GM12878 (cell line): ENCODE measurements around the gene ARPP21. TPM values are rescaled to one million over a fixed set of nuclear protein-coding genes. Genes with fewer than 3 reads are reported as not detected.

Experiments
- ATAC-seq: fragments of 200-7000 bp; cut with Tn5 transposase; 3 replicates; pipeline ENCODE4 v1.9.1; 2020; ENCODE audit warnings: mild to moderate bottlenecking, moderate library complexity
- BruUV-seq: library from RNA; stranded (reverse); fragments of 400-500 nt; replicated peaks from 2 replicates; lab custom pipeline; 2021; lab: Mats Ljungman, UMichigan
- CTCF ChIA-PET: fragments of 300-600 bp; sonication (Branson Sonifier 250); formaldehyde crosslinking; extraction: SDS; loops from one replicate; lab custom pipeline; 2021; ENCODE audit warnings: inconsistent platforms; lab: Yijun Ruan, JAX
- POLR2A ChIA-PET: fragments of 350-600 bp; formaldehyde crosslinking; extraction: SDS; loops from one replicate; lab custom pipeline; 2021; ENCODE audit warnings: inconsistent platforms; lab: Charles Lee
- RAD21 ChIA-PET: fragments of 300-600 bp; sonication (Branson Sonifier 250); formaldehyde crosslinking; loops from one replicate; lab custom pipeline; 2023; ENCODE audit warnings: antibody characterized with exemption; ENCODE audit not compliant: unreplicated experiment; lab: Charles Lee
- SMC1A ChIA-PET: fragments of 300-600 bp; sonication (Branson Sonifier 250); formaldehyde crosslinking; loops from one replicate; lab custom pipeline; 2023; ENCODE audit not compliant: unreplicated experiment, uncharacterized antibody; lab: Charles Lee
- DNase-seq: peaks from one replicate; pipeline ENCODE4 v3.0.0-alpha.2; 2011; ENCODE audit warnings: low read depth, low spot score
- FAIRE-seq: peaks from 3 replicates; lab custom pipeline; 2011; peaks lifted over from hg19 to GRCh38; lab: Jason Lieb, UNC
- H2AFZ ChIP-seq: 2 replicates; pipeline ENCODE4 v1.6.0; 2011; ENCODE audit warnings: low read depth, low read length, control low read depth; ENCODE audit not compliant: control insufficient read depth
- H3K27ac ChIP-seq: 2 replicates; pipeline ENCODE4 v1.5.1; 2011; ENCODE audit warnings: control low read depth; ENCODE audit not compliant: control insufficient read depth, insufficient read depth
- H3K27me3 ChIP-seq, 2 experiments: replicated peaks in 1 of 2; 2 replicates each; pipeline versions ENCODE4 v1.6.0 to v1.6.1; 2011; ENCODE audit warnings: low read length in 1 of 2; ENCODE audit not compliant: control insufficient read depth in 2 of 2, insufficient read depth in 2 of 2
- H3K36me3 ChIP-seq, 2 experiments: 2 replicates each; pipeline ENCODE4 v1.5.1; 2011; ENCODE audit warnings: low read length in 1 of 2; ENCODE audit not compliant: control insufficient read depth in 2 of 2, insufficient read depth in 2 of 2
- H3K4me1 ChIP-seq: 2 replicates; pipeline ENCODE4 v1.6.1; 2011; ENCODE audit warnings: mild to moderate bottlenecking, low read length, moderate library complexity, mixed read lengths; ENCODE audit not compliant: control insufficient read depth, insufficient read depth
- H3K4me2 ChIP-seq: 2 replicates; pipeline ENCODE4 v1.6.0; 2011; ENCODE audit warnings: control low read depth; ENCODE audit not compliant: control insufficient read depth, insufficient read depth
- H3K4me3 ChIP-seq: fragments of 200-600 bp; sonication (generic); 2 replicates; pipeline ENCODE4 v1.5.1; 2016
- H3K79me2 ChIP-seq: 2 replicates; pipeline ENCODE4 v1.6.0; 2011; ENCODE audit warnings: low read length; ENCODE audit not compliant: control insufficient read depth, insufficient read depth
- H3K9ac ChIP-seq: 2 replicates; pipeline ENCODE4 v1.8.0; 2011; ENCODE audit warnings: low read length, control low read depth, mixed read lengths; ENCODE audit not compliant: control insufficient read depth, insufficient read depth
- H3K9me3 ChIP-seq: replicated peaks from 3 replicates; pipeline ENCODE4 v1.5.1; 2011; ENCODE audit warnings: mild to moderate bottlenecking, low read length; ENCODE audit not compliant: control insufficient read depth, insufficient read depth
- H4K20me1 ChIP-seq: 2 replicates; pipeline ENCODE4 v1.6.0; 2011; ENCODE audit not compliant: control insufficient read depth, insufficient read depth
- FOS ChIP-seq: IDR thresholded peaks from 3 replicates; pipeline ENCODE4 v1.6.1; 2011; ENCODE audit warnings: borderline replicate concordance; ENCODE audit not compliant: insufficient read length; ENCODE audit errors: extremely low read depth
- HCFC1 ChIP-seq: fragments of 150-350 bp; IDR thresholded peaks from 2 replicates; pipeline ENCODE4 v1.6.1; 2014; ENCODE audit warnings: low read length
- IRF4 ChIP-seq: IDR thresholded peaks from 2 replicates; pipeline ENCODE4 v1.6.1; 2011; ENCODE audit warnings: low read depth, low read length
- KDM1A ChIP-seq: fragments of 200-600 bp; sonication (generic); IDR thresholded peaks from 2 replicates; pipeline ENCODE4 v1.6.1; 2016; ENCODE audit warnings: borderline replicate concordance
- TARDBP ChIP-seq: IDR thresholded peaks from 2 replicates; pipeline ENCODE4 v1.6.1; 2016; ENCODE audit warnings: borderline replicate concordance
- WGBS: methylation state at CpG from one replicate; pipeline ENCODE4 v1.1.6; 2016; ENCODE audit warnings: low lambda C conversion rate; ENCODE audit not compliant: insufficient replicate concordance, insufficient coverage; ENCODE audit errors: missing lambda C conversion rate; 5-methylcytosine and 5-hydroxymethylcytosine counted together
- in situ Hi-C: fragments of 300-500 bp; cut with MboI; formaldehyde crosslinking; loops from 9 replicates; pipeline ENCODE4 v1.14.3; 2018; ENCODE audit warnings: mixed read lengths
- intact Hi-C: fragments of 100-400 bp; cut with micrococcal nuclease; formaldehyde crosslinking; loops from one replicate; pipeline ENCODE4 v1.14.2; 2022; ENCODE audit not compliant: unreplicated experiment
- polyA plus RNA-seq, 11 experiments: library from polyadenylated mRNA; depleted of rRNA in 4 of 11; unstranded in 6 of 11; stranded (reverse) in 5 of 11; fragments of >200 nt; fragmentation: Nextera tagmentation in 4 of 11; fragmentation: Illumina TruSeq in 1 of 11; extraction: Ambion mirVana in 4 of 11; extraction: Trizol in 1 of 11; gene quantifications; 1 replicate in 1 of 11; 2 replicates in 10 of 11; pipeline versions ENCODE4 v1.2.1 to v1.2.3, GENCODE V29; 2011 to 2016; ENCODE audit warnings: inconsistent platforms in 2 of 11, missing spikeins in 2 of 11, low read depth in 1 of 11
- total RNA-seq, 4 experiments: library from RNA; depleted of rRNA in 3 of 4; stranded (reverse); fragments of >200 nt in 3 of 4; fragmentation: Illumina TruSeq in 1 of 4; extraction: Trizol in 1 of 4; gene quantifications; 2 replicates each; pipeline versions ENCODE4 v1.2.1 to v1.2.3, GENCODE V29; 2013 to 2021
- TF ChIP-seq, protein P1 (sequence below): IDR thresholded peaks from 2 replicates; pipeline ENCODE4 v1.6.1; 2012; ENCODE audit warnings: improper control_type of control experiment, low read depth, low read length; ENCODE audit not compliant: insufficient replicate concordance
- TF ChIP-seq, protein P2 (sequence below): fragments of 450-650 bp; IDR thresholded peaks from 2 replicates; pipeline ENCODE4 v1.6.1; 2016; ENCODE audit warnings: mild to moderate bottlenecking, moderate library complexity, borderline replicate concordance

ARPP21 gene
- total and polyA plus RNA-seq, 10 of the 15 experiments (the other 5 are each of a cell fraction or from before 2014, with no cell fraction given), result not detected

DNA sequence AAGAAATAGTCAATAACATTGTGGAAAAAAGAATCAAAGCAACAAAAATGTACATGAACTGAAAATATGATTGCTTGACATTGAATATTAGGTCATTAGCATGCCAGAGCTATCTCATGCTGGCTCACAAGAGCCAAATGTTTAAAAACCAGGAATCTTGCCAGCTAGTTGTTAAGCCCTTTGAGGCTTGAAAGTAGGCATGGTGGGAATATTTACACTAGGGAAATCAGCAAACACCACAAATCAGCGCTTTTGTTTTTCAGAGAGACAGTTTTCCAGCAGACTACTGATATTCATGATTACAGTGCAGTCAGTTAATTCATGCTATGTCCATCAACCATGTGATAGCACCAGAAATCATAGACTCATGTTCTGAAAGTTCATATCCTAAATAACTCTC, 144.8 kb downstream of the ARPP21 start:
- RAD21 ChIA-PET, result no interaction called here
- POLR2A ChIA-PET, result no interaction called here
- TF ChIP-seq KDM1A (no peak), FOS (no peak), TARDBP (no peak), IRF4 (no peak), HCFC1 (no peak)
- TF ChIP-seq, protein P1, sequence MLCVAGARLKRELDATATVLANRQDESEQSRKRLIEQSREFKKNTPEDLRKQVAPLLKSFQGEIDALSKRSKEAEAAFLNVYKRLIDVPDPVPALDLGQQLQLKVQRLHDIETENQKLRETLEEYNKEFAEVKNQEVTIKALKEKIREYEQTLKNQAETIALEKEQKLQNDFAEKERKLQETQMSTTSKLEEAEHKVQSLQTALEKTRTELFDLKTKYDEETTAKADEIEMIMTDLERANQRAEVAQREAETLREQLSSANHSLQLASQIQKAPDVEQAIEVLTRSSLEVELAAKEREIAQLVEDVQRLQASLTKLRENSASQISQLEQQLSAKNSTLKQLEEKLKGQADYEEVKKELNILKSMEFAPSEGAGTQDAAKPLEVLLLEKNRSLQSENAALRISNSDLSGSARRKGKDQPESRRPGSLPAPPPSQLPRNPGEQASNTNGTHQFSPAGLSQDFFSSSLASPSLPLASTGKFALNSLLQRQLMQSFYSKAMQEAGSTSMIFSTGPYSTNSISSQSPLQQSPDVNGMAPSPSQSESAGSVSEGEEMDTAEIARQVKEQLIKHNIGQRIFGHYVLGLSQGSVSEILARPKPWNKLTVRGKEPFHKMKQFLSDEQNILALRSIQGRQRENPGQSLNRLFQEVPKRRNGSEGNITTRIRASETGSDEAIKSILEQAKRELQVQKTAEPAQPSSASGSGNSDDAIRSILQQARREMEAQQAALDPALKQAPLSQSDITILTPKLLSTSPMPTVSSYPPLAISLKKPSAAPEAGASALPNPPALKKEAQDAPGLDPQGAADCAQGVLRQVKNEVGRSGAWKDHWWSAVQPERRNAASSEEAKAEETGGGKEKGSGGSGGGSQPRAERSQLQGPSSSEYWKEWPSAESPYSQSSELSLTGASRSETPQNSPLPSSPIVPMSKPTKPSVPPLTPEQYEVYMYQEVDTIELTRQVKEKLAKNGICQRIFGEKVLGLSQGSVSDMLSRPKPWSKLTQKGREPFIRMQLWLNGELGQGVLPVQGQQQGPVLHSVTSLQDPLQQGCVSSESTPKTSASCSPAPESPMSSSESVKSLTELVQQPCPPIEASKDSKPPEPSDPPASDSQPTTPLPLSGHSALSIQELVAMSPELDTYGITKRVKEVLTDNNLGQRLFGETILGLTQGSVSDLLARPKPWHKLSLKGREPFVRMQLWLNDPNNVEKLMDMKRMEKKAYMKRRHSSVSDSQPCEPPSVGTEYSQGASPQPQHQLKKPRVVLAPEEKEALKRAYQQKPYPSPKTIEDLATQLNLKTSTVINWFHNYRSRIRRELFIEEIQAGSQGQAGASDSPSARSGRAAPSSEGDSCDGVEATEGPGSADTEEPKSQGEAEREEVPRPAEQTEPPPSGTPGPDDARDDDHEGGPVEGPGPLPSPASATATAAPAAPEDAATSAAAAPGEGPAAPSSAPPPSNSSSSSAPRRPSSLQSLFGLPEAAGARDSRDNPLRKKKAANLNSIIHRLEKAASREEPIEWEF, result no peak
- TF ChIP-seq, protein P2, sequence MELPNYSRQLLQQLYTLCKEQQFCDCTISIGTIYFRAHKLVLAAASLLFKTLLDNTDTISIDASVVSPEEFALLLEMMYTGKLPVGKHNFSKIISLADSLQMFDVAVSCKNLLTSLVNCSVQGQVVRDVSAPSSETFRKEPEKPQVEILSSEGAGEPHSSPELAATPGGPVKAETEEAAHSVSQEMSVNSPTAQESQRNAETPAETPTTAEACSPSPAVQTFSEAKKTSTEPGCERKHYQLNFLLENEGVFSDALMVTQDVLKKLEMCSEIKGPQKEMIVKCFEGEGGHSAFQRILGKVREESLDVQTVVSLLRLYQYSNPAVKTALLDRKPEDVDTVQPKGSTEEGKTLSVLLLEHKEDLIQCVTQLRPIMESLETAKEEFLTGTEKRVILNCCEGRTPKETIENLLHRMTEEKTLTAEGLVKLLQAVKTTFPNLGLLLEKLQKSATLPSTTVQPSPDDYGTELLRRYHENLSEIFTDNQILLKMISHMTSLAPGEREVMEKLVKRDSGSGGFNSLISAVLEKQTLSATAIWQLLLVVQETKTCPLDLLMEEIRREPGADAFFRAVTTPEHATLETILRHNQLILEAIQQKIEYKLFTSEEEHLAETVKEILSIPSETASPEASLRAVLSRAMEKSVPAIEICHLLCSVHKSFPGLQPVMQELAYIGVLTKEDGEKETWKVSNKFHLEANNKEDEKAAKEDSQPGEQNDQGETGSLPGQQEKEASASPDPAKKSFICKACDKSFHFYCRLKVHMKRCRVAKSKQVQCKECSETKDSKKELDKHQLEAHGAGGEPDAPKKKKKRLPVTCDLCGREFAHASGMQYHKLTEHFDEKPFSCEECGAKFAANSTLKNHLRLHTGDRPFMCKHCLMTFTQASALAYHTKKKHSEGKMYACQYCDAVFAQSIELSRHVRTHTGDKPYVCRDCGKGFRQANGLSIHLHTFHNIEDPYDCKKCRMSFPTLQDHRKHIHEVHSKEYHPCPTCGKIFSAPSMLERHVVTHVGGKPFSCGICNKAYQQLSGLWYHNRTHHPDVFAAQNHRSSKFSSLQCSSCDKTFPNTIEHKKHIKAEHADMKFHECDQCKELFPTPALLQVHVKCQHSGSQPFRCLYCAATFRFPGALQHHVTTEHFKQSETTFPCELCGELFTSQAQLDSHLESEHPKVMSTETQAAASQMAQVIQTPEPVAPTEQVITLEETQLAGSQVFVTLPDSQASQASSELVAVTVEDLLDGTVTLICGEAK, result no peak
- no TSS peak for BruUV-seq
- ATAC-seq, result no peak
- SMC1A ChIA-PET, result no interaction called here
- Histone ChIP-seq H3K4me2 (no peak overlapping the region), H3K36me3 (no peaks in the 10 kb centered on the region), H3K9ac (no peak overlapping the region), H3K27me3 (no peaks in the 10 kb centered on the region), H3K4me3 (no peak overlapping the region), H3K4me1 (no peaks in the 10 kb centered on the region), H3K27ac (no peak overlapping the region), H4K20me1 (no peaks in the 10 kb centered on the region), H2AFZ (no peak overlapping the region), H3K79me2 (no peaks in the 10 kb centered on the region), H3K9me3 (no peaks in the 10 kb centered on the region)
- CTCF ChIA-PET, result no interaction called here
- in situ Hi-C loops, result no loop called here
- 23% methylated on average over 1 of the region's 1 CpG for WGBS
- no peak for FAIRE-seq
- intact Hi-C loops, result no loop called here
- no peak for DNase-seq
